ENCODE data around the gene ASB2.

Gene ASB2

GRCh38 chr14:93905623-93906022 lies 70.7 kb downstream of the ASB2 start:
- Histone ChIP-seq H3K27ac (no peak overlapping the region), H3K27me3 (replicated peaks) (no peaks in the 10 kb centered on the region), H3K4me3 (ENCODE audit: low read depth, low read length) (no peak overlapping the region), H3K36me3 (replicated peaks) (no peaks in the 10 kb centered on the region)
- in situ Hi-C loops (cut with HindIII; ENCODE audit: low pct_ligation_motif_present, low sequenced_read_pairs): no loop called here
- no peak for TF ChIP-seq CTCF (IDR thresholded peaks at IDR 0.05; ENCODE audit: low read depth, low read length, missing control alignments)
- DNase-seq: no peak

GRCh38 chr14:93903342-93904184 lies 72.8 kb downstream of the ASB2 start:
- in situ Hi-C loops (cut with HindIII; ENCODE audit: low pct_ligation_motif_present, low sequenced_read_pairs): no loop called here
- DNase-seq: no peak
- no peak overlapping the region for H3K27ac ChIP-seq
- H3K27me3 ChIP-seq (replicated peaks): no peaks in the 10 kb centered on the region
- peak; percentile 53 for TF ChIP-seq CTCF (IDR thresholded peaks at IDR 0.05; ENCODE audit: low read depth, low read length, missing control alignments)
- H3K4me3 ChIP-seq (ENCODE audit: low read depth, low read length): no peak overlapping the region
- H3K36me3 ChIP-seq (replicated peaks): no peaks in the 10 kb centered on the region

- Histone ChIP-seq H3K4me3 (ENCODE audit: low read depth, low read length) (no peak overlapping the region), H3K27ac (no peak overlapping the region), H3K27me3 (replicated peaks) (no peaks in the 10 kb centered on the region), H3K36me3 (replicated peaks) (no peaks in the 10 kb centered on the region)
- no peak for DNase-seq
- in situ Hi-C loops (cut with HindIII; ENCODE audit: low pct_ligation_motif_present, low sequenced_read_pairs): no loop called here
- no peak for TF ChIP-seq CTCF (IDR thresholded peaks at IDR 0.05; ENCODE audit: low read depth, low read length, missing control alignments)
Observed at GRCh38 chr14:93902619-93903307, 73.6 kb downstream of the ASB2 start.

- in situ Hi-C loops (cut with HindIII; ENCODE audit: low pct_ligation_motif_present, low sequenced_read_pairs): no loop called here
- TF ChIP-seq CTCF (IDR thresholded peaks at IDR 0.05; ENCODE audit: low read depth, low read length, missing control alignments): no peak
- no peak for DNase-seq
Observed at GRCh38 chr14:93901813-93902212, 74.6 kb downstream of the ASB2 start.

GRCh38 chr14:93898731-93899130 lies 77.6 kb downstream of the ASB2 start:
- no peak for DNase-seq
- H3K4me3 ChIP-seq (ENCODE audit: low read depth, low read length): no peak overlapping the region
- H3K27me3 ChIP-seq (replicated peaks): no peaks in the 10 kb centered on the region
- H3K27ac ChIP-seq: no peak overlapping the region
- in situ Hi-C loops (cut with HindIII; ENCODE audit: low pct_ligation_motif_present, low sequenced_read_pairs): no loop called here
- TF ChIP-seq CTCF (IDR thresholded peaks at IDR 0.05; ENCODE audit: low read depth, low read length, missing control alignments): no peak
- no peaks in the 10 kb centered on the region for H3K36me3 ChIP-seq (replicated peaks)

More at GRCh38 chr14:93901813-93902212, 74.6 kb downstream of the ASB2 start:
- Histone ChIP-seq H3K27me3 (replicated peaks) (no peaks in the 10 kb centered on the region), H3K27ac (no peak overlapping the region), H3K4me3 (ENCODE audit: low read depth, low read length) (no peak overlapping the region), H3K36me3 (replicated peaks) (no peaks in the 10 kb centered on the region)
